ELR (cell line): ENCODE results near the gene ACOT13.
"Not testable (repeated sequence)": the region's sequence is repeated elsewhere in the genome, so short reads cannot be mapped to it uniquely, and the experiment has no call there.

Source experiments
- DNase-seq: peaks from one replicate; pipeline ENCODE4 v3.0.0-alpha.2; 2015; ENCODE audit warnings: low read depth

Gene ACOT13

DNA sequence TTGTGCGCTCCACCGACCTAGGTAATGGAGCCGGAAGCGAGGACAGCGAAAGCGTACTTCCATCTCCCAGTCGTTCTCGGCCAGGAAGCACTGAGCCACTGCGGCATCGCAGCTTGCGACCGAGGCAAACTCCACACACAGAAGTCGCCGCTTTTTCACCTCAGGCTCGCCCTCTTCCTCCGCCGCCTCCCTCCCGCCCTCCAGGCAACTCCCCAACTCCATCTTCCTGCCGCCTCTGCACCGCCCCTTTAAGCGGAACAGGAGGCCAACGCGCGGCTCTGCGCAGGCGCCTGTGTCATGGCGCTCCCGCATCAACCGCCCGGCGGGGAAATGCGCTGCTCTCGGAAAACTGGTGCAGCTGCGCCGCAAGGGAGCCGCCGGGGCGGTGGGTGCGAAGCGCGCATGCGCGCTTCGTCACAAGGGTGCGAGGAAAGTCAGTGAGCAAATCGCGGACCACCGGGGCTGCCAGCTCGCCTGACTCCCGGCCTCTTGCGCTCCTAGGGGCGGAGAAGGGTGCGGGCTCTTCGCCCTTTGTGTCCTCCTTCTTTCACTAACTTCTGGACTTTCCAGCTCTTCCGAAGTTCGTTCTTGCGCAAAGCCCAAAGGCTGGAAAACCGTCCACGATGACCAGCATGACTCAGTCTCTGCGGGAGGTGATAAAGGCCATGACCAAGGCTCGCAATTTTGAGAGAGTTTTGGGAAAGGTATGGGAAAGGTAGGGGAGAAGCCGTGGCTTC is at the start of gene ACOT13, which contains the start of gene TDP2:
Gene ACOT13, plus strand, starts transcription at position 437 of the 737 bp plus-strand sequence. Its CDS starts 187 bp downstream, at position 624.
Gene TDP2, minus strand, starts transcription at position 259 of the 737 bp plus-strand sequence. Its CDS starts 37 bp downstream, at position 222.
- DNase-seq: peak; percentile 96

DNA sequence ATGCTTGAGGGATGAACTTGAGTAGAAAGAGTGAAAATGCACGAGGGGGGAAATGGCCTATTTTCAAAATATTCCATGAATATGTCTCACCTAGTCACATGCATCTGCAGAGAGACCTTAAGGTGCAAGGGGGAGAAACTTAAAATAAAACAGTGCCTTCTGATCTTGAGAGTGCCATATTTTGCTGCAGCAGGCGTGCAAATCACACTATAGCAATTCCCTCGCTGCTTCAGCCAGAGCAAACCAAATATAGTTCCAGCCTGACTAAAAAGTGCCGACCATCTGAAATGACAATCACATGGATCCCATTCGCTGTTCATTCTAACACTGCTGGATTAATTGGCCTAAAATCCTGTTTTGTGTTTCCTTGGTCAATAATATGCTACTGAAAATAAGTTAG is 47.2 kb upstream of the ACOT13 start:
- no peak for DNase-seq

DNA sequence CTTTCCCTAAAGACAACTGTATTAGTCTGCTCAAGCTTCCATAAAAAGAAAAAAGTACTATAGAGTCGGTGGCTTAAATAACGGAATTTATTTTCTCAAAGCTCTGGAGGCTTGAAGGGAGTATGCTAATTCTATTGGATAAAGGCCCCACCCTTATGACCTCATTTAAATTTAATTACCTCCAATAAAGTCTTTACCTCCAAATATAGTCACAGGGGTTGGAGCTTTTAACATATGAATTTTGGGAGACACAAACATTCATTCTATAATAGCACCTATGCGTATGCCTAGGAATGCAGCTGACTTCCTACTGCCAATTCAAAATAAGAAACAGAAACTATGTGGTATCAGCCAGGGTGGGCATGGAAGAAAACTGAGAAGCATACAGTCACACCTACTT is 46.2 kb upstream of the ACOT13 start:
- no peak for DNase-seq

DNA sequence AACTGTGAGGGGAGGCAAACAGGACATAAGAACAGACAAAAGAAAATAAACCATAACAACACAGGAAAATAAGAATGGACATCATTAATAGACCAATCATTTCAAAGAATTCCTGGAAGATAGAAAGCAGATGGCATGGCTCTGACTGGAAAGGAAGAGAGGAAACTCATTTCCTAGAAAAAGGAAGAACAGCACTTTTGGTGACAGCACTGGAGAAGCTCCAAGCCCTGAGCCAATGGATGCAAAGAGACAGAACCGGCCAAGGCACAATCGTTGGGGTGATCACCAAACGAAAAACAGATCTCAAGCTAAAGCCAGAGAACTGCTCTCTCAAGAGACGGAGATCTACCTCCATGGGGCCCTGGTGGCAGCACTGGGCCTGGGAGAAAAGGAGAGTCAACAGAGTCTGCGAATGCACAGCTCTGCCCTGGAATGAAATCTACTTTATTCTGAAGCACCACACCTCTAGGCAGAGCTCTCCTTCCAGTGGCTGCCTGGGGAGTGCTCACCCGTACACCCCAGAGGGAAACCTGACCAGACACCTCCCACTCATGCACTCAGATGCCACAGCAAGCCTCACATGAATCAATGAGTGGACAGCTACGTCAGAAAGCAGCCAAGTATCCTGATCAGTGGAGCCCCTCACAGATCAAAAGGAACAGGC is 45.1 kb upstream of the ACOT13 start:
- DNase-seq: no peak

DNA sequence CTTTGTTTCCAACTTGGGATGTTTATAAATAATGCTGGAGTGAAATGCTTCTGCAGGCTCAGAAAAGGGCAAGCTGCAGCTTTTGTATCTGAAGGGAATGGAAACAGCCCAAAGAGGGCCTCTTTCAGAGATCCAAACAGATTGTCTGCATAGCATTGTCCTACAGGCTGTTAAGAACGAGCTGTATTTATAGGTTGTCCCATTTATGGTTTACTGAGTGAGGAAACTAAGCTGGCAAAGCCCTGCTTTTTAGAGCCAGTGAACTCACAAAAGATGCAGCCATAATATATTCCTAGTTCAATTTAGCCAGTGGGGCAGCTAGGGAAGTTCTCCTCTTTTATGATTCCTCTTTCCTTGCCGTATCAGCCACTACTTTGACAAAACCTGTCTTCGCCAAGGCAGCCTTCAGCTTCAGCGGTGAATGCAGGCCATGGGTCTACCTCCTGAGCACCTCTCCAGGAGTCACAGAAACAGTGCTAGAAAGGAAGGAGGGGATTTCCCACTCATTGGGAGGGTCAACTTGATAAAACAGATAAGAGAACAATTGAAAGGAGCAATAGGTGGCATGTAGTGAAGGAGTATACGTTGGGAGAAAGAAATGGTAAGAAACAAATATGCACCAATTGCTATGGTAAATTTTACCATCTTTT is 35.9 kb upstream of the ACOT13 start:
- no peak for DNase-seq

DNA sequence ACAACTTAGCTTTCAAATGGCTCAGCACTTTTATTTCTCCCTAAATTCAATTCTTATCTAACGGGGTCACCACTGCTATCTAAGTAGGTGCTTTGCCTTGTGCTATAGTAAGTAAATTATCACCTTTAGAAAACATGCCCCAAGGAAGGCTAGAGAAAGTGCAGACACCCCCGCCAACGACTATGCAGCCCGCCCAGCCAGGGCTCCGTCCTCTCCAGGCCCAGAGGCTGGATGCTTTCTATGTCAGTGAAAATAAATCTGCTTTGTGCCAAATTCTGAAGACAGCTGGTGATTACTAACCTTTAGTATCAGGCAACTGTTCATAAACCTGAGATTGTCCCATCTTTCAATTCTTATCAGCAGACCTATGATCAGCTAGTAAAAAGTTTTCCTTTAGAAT is 35.2 kb upstream of the ACOT13 start:
- DNase-seq: no peak

DNA sequence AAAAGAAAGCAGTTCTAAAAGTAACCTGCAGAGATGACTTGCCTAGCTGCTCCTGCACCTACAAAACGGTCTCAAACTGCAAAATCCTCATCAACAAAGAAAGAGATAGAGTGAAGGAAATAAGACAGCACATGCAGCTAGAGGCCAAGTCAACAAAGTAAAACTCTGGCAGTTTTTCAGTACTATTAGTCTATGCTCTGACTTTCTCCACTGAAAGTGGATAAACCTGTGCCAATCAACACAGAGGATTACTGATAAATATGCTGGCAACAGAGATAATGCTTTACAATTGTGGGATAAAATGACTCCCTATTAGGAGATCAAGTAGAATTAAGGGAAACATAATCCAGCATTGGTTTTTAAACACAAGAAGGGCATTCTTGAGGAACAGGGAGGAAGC is 34.3 kb upstream of the ACOT13 start:
- no peak for DNase-seq

DNA sequence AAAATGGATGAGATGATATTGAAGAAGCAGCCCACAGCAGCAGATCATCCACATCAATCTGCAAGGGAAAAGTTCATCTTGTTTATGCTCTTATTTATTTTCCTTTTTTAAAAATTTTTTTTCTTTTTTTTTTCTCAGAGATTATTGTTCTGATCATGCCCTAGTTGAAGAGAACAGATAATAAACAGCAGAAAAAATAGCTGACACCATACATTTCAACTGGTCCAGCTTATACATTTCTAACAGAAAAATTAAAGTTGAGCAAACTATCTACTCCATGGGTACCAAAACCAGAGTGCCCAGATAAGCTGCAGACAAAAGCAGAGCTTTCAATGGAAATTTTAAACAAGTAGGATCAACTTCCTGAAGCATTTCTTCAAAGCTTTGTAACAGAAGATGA is 30.2 kb upstream of the ACOT13 start:
- DNase-seq: no peak

DNA sequence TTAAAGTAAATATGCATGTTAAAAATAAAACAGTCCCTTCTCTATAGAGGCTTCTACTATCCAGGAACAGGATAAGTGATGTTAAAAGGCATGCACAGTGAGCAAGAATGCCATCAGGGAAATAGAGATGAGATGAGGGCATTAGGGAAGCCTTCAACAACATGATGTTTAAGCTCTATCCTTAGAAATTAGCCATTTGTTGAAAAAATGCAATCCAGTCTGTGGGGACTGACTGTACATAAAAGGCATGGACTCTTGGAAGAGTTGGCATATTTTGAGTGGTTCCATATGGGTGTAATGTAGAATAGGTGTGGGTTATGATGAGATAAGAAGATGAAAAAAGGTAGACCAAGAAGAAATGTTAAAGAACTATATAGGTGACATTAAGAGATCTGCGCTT is 26.7 kb upstream of the ACOT13 start:
- no peak for DNase-seq

DNA sequence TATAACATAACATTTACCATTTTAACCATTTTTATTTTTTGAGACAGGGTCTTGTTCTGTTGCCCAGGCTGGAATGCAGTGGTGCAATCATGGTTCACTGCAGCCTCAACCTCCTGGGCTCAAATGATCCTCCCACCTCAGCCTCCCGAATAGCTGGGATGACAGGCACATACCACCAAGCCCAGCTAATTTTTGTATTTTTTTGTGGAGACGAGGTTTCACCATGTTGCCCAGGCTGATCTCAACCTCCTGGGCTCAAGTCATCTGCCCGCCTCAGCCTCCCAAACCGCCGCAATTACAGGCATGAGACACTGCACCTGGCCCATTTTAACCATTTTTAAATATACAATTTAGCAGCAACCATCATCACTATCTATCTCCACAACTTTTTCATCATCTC is 26.2 kb upstream of the ACOT13 start:
- not testable (repeated sequence) for DNase-seq

DNA sequence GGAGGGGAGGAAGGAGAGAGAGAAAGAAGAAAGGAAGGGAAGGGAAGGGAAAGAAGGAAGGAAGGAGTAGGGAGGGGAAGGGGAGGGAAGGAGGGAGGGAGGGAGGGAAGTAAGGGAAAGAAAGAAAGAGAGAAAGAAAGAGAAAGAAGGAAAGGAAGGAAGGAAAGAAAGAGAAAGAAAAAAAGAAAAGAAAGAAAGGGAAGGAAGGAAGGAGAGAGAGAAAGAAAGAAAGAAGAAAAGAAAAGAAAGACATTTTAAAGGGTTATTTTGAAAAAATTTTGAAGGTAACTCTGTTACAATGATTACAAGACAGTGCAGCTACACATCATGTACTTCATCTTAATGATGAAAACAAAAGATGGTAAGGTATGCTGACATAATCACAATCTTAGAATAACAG is 24.8 kb upstream of the ACOT13 start:
- DNase-seq: no peak

DNA sequence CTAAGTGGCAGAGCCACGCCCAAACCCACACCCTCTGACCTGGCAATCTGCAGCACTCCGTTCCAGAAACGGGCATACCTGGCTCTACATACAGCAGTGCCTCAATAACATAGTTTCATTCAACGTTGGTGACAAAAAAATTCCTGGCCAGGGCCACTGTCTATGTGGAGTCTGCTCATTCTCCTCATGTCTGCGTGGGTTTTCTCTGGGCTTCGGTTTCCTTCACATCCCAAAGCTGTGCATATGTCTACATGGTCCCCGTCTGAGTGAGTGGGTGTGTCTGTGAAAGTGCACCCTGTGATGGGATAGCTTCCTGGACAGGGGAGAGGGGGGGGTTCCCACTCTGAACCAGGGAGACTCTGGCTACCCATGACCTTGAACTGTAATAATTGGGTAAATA is 23.0 kb upstream of the ACOT13 start:
- DNase-seq: no peak

DNA sequence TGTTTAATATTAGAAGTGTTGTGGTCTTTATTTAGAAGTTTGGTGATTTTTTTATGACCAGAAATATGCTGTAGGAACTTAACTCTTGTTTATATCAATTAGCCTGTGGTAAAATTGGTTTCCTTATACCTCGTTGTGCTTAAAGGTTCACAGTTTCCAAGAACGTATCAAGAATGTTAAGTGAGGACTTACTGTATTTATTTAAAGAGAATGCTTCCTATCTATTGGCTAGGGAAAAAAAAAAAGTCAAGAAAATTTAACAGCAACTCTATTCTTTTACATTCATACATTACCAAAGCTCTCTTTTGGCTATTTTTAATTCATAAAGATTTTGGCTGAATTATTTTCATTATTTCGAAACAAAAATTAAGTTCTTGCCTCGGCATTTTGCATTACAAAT is 22.5 kb upstream of the ACOT13 start:
- DNase-seq: no peak

DNA sequence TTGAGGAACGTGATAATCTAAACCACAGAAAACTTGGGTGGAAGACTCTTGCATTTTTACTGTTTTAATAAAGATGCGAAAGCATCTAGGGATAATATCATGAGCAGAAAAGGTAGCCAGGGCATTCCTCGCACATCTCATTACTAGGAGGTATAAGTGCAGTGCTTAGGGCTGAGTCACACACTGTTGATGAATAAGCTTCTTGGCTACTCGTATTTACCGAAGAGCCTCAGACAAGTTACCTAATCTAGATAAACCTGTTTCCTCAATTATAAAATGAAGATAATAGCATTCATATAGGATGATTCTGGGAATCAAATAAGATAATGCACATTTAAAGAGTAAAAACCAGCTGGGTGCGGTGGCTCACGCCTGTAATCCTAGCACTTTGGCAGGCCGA is 20.1 kb upstream of the ACOT13 start:
- DNase-seq: peak; percentile 68

DNA sequence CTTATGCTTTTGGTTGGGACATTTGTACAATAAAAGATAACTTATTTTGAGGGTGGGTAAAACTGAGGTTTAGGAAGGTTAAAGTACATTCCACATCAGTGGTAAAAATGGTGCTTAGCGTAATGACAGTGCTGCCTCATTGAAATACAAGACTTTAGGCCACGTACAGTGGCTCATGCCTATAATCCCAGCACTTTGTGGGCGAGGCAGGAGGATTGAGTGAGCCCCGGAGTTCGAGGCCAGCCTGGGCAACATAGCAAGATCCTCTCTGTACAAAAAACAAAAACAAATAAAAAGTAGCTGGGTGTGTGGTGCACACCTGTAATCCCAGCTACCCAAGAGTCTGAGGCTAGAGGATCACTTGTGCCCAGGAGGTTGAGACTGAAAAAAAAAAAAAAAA is 18.6 kb upstream of the ACOT13 start:
- DNase-seq: no peak

DNA sequence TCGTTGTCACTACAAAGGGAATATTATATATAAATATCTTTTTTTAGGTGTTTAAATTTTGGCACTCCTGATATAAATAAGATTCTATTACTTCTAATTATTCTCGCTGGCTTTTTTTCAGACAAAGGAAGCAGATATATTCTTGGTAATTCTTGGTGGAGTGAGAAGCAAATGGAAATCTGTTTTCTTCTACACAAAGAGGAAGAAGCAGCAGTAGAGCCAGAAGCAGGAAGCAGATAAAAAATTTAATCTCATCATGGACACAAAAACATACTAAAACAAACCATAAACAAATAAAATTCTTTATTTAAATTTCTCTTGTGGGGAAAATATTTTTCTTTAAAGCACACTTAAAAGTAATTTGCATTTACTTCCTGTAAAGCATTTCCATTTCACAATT is 17.2 kb upstream of the ACOT13 start:
- DNase-seq: no peak

DNA sequence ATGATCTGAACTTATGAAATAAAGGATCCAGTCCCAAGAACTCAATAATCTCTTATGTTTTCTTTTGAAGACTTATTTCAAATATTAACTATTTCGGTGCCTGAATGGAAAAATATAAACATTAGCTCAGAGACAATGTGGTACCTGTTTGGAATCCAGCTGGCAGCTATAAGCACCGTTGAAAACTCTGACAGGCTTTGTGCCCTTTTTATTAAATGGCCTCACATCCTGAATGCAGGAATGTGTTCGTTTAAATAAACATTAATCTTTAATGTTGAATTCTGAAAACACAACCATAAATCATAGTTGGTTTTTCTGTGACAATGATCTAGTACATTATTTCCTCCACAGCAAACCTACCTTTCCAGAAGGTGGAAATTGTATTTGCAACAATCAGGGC is 16.5 kb upstream of the ACOT13 start:
- no peak for DNase-seq

DNA sequence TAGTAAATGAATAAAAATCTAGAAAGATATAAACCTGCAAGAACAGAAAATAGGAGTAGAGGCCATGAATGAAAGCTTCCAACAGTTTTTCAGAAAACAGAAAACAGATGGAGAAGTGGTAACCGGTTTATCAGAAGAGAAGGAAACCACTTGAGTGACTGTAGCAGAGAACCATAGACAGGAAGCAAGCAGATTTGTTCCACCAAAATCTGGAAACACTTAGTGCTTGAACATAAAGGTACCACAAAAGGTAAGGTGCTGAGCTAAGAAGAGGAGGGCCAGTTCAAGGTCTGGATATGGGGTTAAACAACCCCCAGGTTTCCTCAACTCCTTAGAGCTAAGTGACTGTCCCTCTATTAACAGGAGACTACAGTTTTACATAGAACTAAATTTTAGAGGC is 11.7 kb upstream of the ACOT13 start:
- DNase-seq: no peak

DNA sequence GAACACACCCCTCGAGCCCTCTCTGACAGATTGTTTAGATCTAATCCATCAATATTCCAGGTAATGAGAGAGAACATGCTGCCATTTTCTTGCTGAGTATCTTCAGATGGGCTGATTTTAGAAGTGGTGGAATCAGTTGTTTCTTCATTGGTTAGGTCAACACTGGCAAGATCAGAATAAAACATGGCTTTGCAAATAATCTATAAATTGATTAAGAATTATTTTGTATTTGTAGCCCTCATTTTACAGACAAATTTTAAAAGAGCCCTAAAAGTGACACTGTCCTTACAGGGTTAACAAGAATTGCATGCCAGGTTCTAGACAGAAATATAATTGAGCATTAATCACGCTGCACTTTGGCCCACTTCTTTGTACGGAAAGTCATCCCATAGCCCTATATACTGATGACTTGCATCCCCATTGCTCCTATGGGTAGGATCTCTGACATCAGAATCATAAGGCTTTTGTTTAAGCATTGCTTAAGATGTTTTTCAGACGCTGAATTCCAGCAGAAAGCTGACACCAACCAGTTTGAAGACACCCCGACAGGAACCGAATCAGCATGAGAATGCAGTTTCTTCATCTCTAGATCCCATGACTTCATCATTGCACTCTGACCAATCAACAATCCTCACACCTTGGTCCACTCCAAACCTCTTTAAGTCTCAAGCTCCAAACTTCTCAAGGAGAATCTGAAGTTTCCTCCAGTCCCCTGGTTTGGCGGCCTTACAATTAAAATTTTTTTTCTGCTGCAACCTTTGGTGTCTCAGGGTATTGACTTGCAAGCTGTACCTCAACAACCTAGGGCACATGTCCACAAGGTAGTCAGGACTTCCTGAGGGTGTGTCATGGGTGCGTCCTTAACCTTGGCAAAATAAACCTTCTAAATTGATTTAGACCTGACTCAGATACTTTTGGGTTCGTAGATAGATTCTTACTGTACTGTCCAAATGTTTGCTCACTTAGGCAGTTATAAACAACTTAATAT is 8.0 kb upstream of the ACOT13 start:
- DNase-seq: peak; percentile 52

DNA sequence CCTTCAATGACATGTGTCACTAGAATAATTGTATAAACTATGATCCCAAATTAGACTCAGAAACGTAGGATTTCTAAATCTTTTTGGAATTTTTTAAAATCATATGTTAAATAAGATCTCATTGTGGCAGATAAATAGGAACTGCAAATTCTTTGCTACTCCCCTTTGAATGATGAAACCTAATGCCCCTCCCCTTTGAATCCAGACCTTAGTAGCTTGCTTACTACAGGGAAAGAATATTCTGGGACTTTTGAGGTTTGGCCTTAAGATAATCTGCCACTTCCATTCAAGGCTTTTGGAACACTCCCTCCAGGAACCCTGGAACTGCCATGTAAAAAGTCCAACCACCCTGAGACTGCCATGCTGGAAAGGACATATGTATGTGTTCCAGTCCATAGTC is 7.3 kb upstream of the ACOT13 start:
- no peak for DNase-seq

DNA sequence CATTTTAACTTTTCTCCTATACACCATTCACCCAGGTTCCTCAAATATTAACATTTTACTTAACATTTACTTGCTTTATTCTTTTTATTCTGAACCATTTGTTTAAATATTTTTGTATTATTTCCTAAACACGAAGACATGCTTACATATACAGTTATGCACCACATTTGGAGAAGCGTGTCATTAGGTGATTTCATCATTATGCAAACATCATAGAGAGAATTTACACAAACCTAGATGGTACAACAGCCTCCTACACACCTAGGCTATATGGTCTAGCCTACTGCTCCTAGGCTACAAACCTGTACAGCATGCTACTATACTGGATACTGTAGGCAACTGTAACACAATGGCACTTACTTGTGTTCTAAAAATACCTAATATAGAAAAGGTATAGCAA is 6.8 kb upstream of the ACOT13 start:
- DNase-seq: no peak

DNA sequence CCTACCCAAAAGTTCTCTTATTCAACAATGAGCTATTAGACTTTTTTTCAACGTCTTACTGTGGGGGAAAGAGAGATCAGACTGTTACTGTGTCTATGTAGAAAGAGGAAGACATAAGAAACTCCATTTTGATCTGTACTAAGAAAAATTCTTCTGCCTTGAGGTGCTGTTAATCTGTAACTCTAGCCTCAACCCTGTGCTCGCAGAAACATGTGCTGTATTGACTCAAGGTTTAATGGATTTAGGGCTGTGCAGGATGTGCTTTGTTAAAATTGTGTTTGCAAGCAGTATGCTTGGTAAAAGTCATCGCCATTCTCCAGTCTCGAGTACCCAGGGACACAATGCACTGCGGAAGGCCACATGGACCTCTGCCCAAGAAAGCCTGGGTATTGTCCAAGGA is 5.1 kb upstream of the ACOT13 start:
- DNase-seq: not testable (repeated sequence)
